ENCODE measurements around the gene EQTN. TPM values are rescaled to one million over a fixed set of nuclear protein-coding genes. Genes with fewer than 3 reads are reported as not detected.
A peak's percentile ranks its signal among the peaks of the same experiment; 100 is the strongest.

EQTN gene
- total RNA-seq, 4 donors from 2014 or later: 0.42 TPM; not detected in 3

DNA sequence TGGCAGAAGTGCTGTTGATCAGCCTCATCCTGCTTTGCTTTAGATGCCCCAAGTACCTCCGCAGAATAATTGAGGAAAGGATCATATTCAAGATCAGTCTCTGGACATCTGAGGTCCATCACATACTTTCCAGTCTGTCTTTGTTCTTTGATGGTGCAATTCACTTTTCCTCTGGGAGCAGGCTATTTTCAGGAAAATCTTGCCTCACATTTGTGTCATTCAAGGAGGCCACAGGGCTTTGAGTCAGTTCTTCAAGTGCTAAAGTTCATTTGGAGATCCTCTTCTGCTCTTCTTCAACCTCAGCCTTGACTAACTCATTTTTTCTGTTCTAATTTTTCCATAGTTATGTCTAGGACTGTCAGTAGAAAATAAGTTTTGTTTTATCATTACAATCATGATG lies 18.6 kb downstream of the EQTN start:
- intact Hi-C loops (cut with DNase I; ENCODE audit: low total_unique reads): loop anchor here (10.0 kb wide), 1 partner anchor 234 kb away; no protein-coding TSS in a partner anchor
- peak in 1 of 2 donors; percentile 23 for DNase-seq (ENCODE audit: low spot score in 2 of 2)
- no peak overlapping the region for H3K4me3 ChIP-seq (ENCODE audit: low read depth, poor library complexity, severe bottlenecking)
- TF ChIP-seq, protein P1, sequence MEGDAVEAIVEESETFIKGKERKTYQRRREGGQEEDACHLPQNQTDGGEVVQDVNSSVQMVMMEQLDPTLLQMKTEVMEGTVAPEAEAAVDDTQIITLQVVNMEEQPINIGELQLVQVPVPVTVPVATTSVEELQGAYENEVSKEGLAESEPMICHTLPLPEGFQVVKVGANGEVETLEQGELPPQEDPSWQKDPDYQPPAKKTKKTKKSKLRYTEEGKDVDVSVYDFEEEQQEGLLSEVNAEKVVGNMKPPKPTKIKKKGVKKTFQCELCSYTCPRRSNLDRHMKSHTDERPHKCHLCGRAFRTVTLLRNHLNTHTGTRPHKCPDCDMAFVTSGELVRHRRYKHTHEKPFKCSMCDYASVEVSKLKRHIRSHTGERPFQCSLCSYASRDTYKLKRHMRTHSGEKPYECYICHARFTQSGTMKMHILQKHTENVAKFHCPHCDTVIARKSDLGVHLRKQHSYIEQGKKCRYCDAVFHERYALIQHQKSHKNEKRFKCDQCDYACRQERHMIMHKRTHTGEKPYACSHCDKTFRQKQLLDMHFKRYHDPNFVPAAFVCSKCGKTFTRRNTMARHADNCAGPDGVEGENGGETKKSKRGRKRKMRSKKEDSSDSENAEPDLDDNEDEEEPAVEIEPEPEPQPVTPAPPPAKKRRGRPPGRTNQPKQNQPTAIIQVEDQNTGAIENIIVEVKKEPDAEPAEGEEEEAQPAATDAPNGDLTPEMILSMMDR (IDR thresholded peaks at IDR 0.05): no peak
- TF ChIP-seq POLR2A (IDR thresholded peaks at IDR 0.05): no peak
- WGBS, 2 donors: 80 to 81% methylated on average over 1 of the region's 1 CpG

DNA sequence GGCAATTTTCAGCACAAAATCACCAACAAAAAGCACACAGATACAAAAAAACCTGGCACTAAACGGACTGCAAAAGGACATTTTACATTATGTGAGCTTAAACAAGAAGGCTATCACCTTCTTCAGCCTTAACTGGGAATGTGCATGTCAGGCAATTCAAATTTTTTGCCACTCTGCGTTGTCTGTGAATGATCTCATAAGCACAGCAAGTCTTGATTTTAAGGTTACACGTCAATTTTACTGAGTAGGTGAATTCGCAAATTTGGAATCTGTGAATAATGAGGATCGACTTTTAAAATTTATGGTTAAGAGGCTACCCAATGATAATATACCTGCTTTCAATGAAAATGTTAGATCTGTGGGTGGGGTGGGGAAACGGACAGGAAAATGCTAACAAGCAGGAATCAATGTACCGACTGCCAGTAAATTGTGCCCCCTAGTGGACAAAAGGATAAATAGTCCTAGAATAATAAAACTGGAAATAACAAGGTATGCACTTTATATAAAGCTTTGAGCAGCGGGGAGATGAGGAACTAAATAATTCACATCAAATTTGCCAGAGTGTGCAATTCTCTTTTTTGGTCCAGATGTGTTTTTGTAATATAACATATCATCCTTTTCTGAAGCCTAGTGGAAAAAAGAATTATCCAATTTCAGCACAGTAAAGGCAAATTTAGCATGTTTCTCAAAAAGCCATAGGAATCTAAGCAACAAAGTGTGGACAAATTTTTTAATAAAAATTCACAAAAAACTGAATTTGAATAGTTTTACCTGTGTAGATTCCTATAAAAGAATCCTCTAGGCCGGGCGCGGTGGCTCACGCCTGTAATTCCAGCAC lies 20.5 kb downstream of the EQTN start:
- intact Hi-C loops (cut with DNase I; ENCODE audit: low total_unique reads): loop anchor here (10.0 kb wide), 1 partner anchor 232 kb away; no protein-coding TSS in a partner anchor
- DNase-seq (ENCODE audit: low spot score in 2 of 2): no peak
- TF ChIP-seq, protein P1 (IDR thresholded peaks at IDR 0.05): no peak
- TF ChIP-seq POLR2A (IDR thresholded peaks at IDR 0.05): no peak
- WGBS, 2 donors: 40 to 43% methylated on average over 12 of the region's 12 CpGs
- H3K4me3 ChIP-seq (ENCODE audit: low read depth, poor library complexity, severe bottlenecking): no peak overlapping the region

DNA sequence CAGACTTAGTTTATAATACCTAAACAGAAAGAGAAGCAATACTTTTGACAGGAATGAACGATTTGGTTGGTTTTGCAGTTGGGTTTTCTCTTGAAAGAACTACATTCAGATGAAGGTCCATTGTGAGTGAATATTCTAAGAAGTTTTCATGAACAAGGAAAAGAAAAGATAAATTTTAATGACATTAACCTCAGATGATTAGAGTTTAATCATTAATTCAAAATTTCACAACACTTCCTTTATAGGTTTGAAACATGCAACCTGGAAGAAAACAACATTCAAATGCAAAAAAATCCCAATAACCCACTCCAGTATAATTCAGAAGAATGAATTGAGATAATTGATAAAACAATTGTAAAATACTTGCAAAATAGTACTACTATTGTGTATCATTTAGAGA lies 23.8 kb downstream of the EQTN start:
- no peak for DNase-seq (ENCODE audit: low spot score in 2 of 2)
- TF ChIP-seq POLR2A (IDR thresholded peaks at IDR 0.05): no peak
- TF ChIP-seq, protein P1 (IDR thresholded peaks at IDR 0.05): no peak
- WGBS, 2 donors: 88 to 95% methylated on average over 1 of the region's 1 CpG
- intact Hi-C loops (cut with DNase I; ENCODE audit: low total_unique reads): loop anchor here (10.0 kb wide), 1 partner anchor 228 kb away; no protein-coding TSS in a partner anchor
- no peak overlapping the region for H3K4me3 ChIP-seq (ENCODE audit: low read depth, poor library complexity, severe bottlenecking)

DNA sequence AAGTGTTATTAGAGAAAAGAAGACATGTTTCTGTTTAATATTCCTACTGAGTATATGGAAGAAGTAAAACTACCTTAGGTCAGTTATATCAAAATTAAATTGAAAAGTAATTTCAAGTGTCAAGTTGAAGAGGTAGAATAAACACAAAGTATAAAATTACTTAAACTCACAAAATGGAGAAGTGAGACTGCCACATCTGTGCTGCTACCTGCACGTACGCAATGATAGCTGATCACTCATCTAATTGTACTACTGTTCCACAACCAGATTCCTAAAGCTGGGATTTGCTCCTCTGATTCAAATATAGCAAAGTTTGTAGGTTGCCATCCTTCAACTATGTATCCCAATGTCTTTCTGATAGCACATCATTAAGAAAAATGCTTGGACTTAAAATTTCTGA lies 24.8 kb downstream of the EQTN start:
- no peak overlapping the region for H3K4me3 ChIP-seq (ENCODE audit: low read depth, poor library complexity, severe bottlenecking)
- WGBS, 2 donors: 97 to 98% methylated on average over 2 of the region's 2 CpGs
- intact Hi-C loops (cut with DNase I; ENCODE audit: low total_unique reads): loop anchor here (10.0 kb wide), 1 partner anchor 227 kb away; no protein-coding TSS in a partner anchor
- no peak for TF ChIP-seq POLR2A (IDR thresholded peaks at IDR 0.05)
- DNase-seq (ENCODE audit: low spot score in 2 of 2): no peak

DNA sequence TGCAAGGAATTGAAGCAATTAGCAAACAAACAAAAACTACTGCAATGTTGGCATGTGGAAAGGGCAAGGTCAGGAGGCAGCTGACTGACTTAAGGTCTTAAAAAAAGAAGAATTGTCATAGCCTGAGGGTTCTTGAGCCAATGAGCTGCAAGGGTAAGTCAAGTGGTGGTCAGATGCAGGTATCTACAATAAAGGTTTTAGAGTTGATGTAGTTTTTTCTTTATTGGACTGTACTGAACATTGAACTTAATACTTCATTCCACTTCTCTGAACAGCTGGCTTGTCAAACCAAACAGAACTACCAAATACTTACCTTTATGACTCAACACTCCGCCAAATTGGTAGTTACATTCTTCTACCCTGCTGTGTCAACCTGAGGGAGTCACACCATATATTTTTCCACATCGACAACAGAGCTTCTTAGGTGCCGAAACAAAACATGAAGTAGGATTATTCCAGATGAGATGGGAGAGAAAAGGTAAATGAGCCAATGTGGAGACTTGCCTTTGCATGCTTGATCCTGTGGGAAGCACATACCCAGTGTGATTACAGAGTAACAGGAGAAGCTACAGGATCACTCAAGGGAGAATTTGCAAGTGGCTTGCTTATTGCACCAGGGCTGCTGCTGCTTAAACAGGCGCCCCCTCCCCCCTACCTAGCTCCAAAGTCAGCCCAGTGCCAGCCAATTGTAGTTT lies 35.3 kb downstream of the EQTN start:
- DNase-seq (ENCODE audit: low spot score in 2 of 2): no peak
- H3K4me3 ChIP-seq (ENCODE audit: low read depth, poor library complexity, severe bottlenecking): no peak overlapping the region
- 40 to 41% methylated on average over 4 of the region's 4 CpGs for WGBS, 2 donors
- intact Hi-C loops (cut with DNase I; ENCODE audit: low total_unique reads): no loop called here
- TF ChIP-seq, protein P1 (IDR thresholded peaks at IDR 0.05): no peak
- no peak for TF ChIP-seq POLR2A (IDR thresholded peaks at IDR 0.05)

Data from lower leg skin (tissue), 4 donors.